ENCODE data around the gene GALNTL6. TPM values are rescaled to one million over a fixed set of nuclear protein-coding genes. Genes with fewer than 3 reads are reported as not detected.

The GALNTL6 gene
- total RNA-seq, 1 experiment from 2014 or later, result not detected

DNA sequence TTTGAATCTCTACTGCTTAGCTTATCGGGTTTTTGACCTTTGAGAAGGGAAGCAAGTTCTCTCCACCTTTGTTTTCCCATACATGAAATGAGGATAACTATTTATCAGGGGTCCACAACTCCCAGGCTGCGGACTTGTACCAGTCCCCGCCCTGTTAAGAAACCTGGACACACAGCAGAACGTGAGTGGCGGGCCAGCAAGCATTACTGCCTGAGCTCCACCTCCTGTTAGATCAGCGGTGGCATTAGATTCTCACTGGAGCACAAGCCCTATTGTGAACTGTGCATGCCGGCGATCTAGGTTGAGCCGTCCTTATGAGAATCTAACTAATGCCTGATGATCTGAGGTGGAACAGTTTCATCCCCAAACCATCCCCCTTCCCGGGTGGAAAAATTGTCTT, 579.5 kb downstream of the GALNTL6 start:
- H4K20me1 ChIP-seq (ENCODE audit: insufficient read depth), result no peaks in the 10 kb centered on the region
- no TSS peak for BruUV-seq (replicated peaks)
- intact Hi-C loops (cut with micrococcal nuclease; ENCODE audit: unreplicated experiment), result no loop called here
- H3K27ac ChIP-seq, result no peak overlapping the region
- no peaks in the 10 kb centered on the region for H3K9me3 ChIP-seq (ENCODE audit: insufficient read depth, low read depth)
- DNase-seq, result no peak
- H3K79me2 ChIP-seq (ENCODE audit: low read depth), result no peaks in the 10 kb centered on the region
- H3K9me2 ChIP-seq (ENCODE audit: insufficient read depth), result no peaks in the 10 kb centered on the region
- ChIA-PET CTCF (no interaction called here), POLR2A (ENCODE audit: unreplicated experiment) (no interaction called here)
- TF ChIP-seq, protein P1, sequence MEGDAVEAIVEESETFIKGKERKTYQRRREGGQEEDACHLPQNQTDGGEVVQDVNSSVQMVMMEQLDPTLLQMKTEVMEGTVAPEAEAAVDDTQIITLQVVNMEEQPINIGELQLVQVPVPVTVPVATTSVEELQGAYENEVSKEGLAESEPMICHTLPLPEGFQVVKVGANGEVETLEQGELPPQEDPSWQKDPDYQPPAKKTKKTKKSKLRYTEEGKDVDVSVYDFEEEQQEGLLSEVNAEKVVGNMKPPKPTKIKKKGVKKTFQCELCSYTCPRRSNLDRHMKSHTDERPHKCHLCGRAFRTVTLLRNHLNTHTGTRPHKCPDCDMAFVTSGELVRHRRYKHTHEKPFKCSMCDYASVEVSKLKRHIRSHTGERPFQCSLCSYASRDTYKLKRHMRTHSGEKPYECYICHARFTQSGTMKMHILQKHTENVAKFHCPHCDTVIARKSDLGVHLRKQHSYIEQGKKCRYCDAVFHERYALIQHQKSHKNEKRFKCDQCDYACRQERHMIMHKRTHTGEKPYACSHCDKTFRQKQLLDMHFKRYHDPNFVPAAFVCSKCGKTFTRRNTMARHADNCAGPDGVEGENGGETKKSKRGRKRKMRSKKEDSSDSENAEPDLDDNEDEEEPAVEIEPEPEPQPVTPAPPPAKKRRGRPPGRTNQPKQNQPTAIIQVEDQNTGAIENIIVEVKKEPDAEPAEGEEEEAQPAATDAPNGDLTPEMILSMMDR (conservative IDR thresholded peaks at IDR 0.05), result no peak
- no peak for TF ChIP-seq EZH2 (IDR thresholded peaks at IDR 0.05; ENCODE audit: low read depth)
- no peaks in the 10 kb centered on the region for H3F3A ChIP-seq (ENCODE audit: insufficient read depth, low read depth)
- H3K4me1 ChIP-seq (replicated peaks; ENCODE audit: insufficient read depth), result no peaks in the 10 kb centered on the region
- no peaks in the 10 kb centered on the region for H3K36me3 ChIP-seq (ENCODE audit: low read depth)
- no peak overlapping the region for H3K4me3 ChIP-seq
- H3K4me2 ChIP-seq, result no peak overlapping the region
- no peaks in the 10 kb centered on the region for H3K27me3 ChIP-seq (ENCODE audit: insufficient read depth, low read depth)
- no peak overlapping the region for H2AFZ ChIP-seq

DNA sequence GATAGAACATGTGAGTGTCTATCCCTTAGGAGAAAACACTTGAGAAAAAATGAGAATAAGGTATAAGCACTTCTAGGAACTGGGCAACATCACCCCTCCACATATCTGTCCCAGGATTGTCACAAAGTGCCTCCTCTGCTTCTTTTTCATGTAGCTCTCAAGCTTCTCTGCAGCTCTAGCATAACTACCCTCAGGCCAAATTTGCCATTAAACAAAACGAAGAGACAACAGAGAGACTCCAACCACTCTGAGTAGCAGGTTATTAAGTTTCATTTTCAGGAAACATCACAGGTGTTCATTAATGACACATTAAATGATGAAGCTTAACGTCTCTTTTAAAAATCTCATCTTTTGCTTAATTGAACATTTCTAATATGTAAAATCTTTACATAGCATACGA, 580.0 kb downstream of the GALNTL6 start:
- intact Hi-C loops (cut with micrococcal nuclease; ENCODE audit: unreplicated experiment), result no loop called here
- no TSS peak for BruUV-seq (replicated peaks)
- no peak overlapping the region for H3K4me3 ChIP-seq
- POLR2A ChIA-PET (ENCODE audit: unreplicated experiment), result no interaction called here
- no peaks in the 10 kb centered on the region for H3K79me2 ChIP-seq (ENCODE audit: low read depth)
- no peaks in the 10 kb centered on the region for H3K36me3 ChIP-seq (ENCODE audit: low read depth)
- no peak for TF ChIP-seq EZH2 (IDR thresholded peaks at IDR 0.05; ENCODE audit: low read depth)
- TF ChIP-seq, protein P1 (conservative IDR thresholded peaks at IDR 0.05), result no peak
- no peak for DNase-seq
- CTCF ChIA-PET, result no interaction called here
- no peaks in the 10 kb centered on the region for H3K27me3 ChIP-seq (ENCODE audit: insufficient read depth, low read depth)
- H2AFZ ChIP-seq, result no peak overlapping the region
- no peaks in the 10 kb centered on the region for H3K9me3 ChIP-seq (ENCODE audit: insufficient read depth, low read depth)
- no peak overlapping the region for H3K27ac ChIP-seq
- H3K9me2 ChIP-seq (ENCODE audit: insufficient read depth), result no peaks in the 10 kb centered on the region
- no peaks in the 10 kb centered on the region for H4K20me1 ChIP-seq (ENCODE audit: insufficient read depth)
- H3K4me1 ChIP-seq (replicated peaks; ENCODE audit: insufficient read depth), result no peaks in the 10 kb centered on the region
- no peak overlapping the region for H3K4me2 ChIP-seq
- H3F3A ChIP-seq (ENCODE audit: insufficient read depth, low read depth), result no peaks in the 10 kb centered on the region

DNA sequence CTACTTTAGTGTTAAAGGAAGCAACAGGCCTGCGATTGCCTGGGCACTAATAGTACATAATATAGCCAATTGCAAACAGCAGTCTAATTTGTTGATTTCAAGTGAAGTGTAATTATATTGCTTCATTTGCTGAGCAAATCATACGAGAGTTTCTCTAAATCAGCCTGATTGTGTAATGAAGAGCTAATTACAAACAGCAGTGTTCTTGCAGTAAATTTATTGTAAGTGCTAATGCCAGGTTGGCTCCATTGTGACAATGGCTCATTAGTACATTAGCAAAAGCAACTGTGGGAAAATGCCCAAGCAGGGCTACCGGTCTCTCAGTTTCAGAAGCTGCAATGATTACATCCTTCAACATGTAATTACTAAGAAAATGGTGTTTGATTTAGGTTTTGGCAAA, 591.5 kb downstream of the GALNTL6 start:
- intact Hi-C loops (cut with micrococcal nuclease; ENCODE audit: unreplicated experiment), result no loop called here
- Histone ChIP-seq H3K4me3 (no peak overlapping the region), H3K9me3 (ENCODE audit: insufficient read depth, low read depth) (no peaks in the 10 kb centered on the region), H2AFZ (no peak overlapping the region), H3K79me2 (ENCODE audit: low read depth) (no peaks in the 10 kb centered on the region), H3K9me2 (ENCODE audit: insufficient read depth) (no peaks in the 10 kb centered on the region), H4K20me1 (ENCODE audit: insufficient read depth) (no peaks in the 10 kb centered on the region), H3F3A (ENCODE audit: insufficient read depth, low read depth) (no peaks in the 10 kb centered on the region), H3K4me2 (no peak overlapping the region), H3K36me3 (ENCODE audit: low read depth) (no peaks in the 10 kb centered on the region), H3K27ac (no peak overlapping the region), H3K4me1 (replicated peaks; ENCODE audit: insufficient read depth) (no peaks in the 10 kb centered on the region), H3K27me3 (ENCODE audit: insufficient read depth, low read depth) (no peaks in the 10 kb centered on the region)
- BruUV-seq (replicated peaks), result no TSS peak
- TF ChIP-seq, protein P1 (conservative IDR thresholded peaks at IDR 0.05), result no peak
- TF ChIP-seq EZH2 (IDR thresholded peaks at IDR 0.05; ENCODE audit: low read depth), result no peak
- CTCF ChIA-PET, result no interaction called here
- POLR2A ChIA-PET (ENCODE audit: unreplicated experiment), result no interaction called here
- DNase-seq, result no peak
